GM12878 (cell line): ENCODE data around the gene TFAM. TPM values are rescaled to one million over a fixed set of nuclear protein-coding genes. Genes with fewer than 3 reads are reported as not detected.

Source experiments
- CEBPB ChIP-seq, 2 experiments: fragments of 150-350 bp in 1 of 2; IDR thresholded peaks; 2 replicates each; pipeline ENCODE4 v1.6.1; 2012 to 2014; ENCODE audit warnings: low read depth in 2 of 2, low read length in 2 of 2, borderline replicate concordance in 1 of 2, inconsistent platforms in 1 of 2
- CREM ChIP-seq: IDR thresholded peaks from 2 replicates; pipeline ENCODE4 v1.6.1; 2014; ENCODE audit warnings: antibody characterized with exemption, low read depth
- EP300 ChIP-seq, 2 experiments: fragments of 150-350 bp in 1 of 2; IDR thresholded peaks; 2 replicates each; pipeline ENCODE4 v1.6.1; 2011 to 2012; ENCODE audit warnings: low read depth in 2 of 2, low read length in 2 of 2, borderline replicate concordance in 1 of 2, improper control_type of control experiment in 1 of 2, inconsistent platforms in 1 of 2; ENCODE audit not compliant: control insufficient read depth in 1 of 2
- GABPA ChIP-seq: IDR thresholded peaks from 2 replicates; pipeline ENCODE4 v1.6.1; 2014; ENCODE audit warnings: antibody characterized with exemption, low read depth, mild to moderate bottlenecking, inconsistent platforms
- HCFC1 ChIP-seq: fragments of 150-350 bp; IDR thresholded peaks from 2 replicates; pipeline ENCODE4 v1.6.1; 2014; ENCODE audit warnings: low read length
- MYB ChIP-seq: fragments of 150-350 bp; IDR thresholded peaks from 2 replicates; pipeline ENCODE4 v1.6.1; 2014; ENCODE audit warnings: mild to moderate bottlenecking, low read depth, low read length, borderline replicate concordance
- NFYB ChIP-seq: IDR thresholded peaks from 2 replicates; pipeline ENCODE4 v1.6.1; 2011; ENCODE audit warnings: low read depth, mild to moderate bottlenecking, low read length, improper control_type of control experiment, moderate library complexity; ENCODE audit not compliant: insufficient read depth
- POLR2AphosphoS2 ChIP-seq: IDR thresholded peaks from 2 replicates; pipeline ENCODE4 v1.6.1; 2011; ENCODE audit warnings: low read depth, mild to moderate bottlenecking, low read length, improper control_type of control experiment, moderate library complexity
- SUZ12 ChIP-seq: fragments of 200-600 bp; sonication (generic); IDR thresholded peaks from one replicate; pipeline ENCODE4 v1.6.1; 2018; ENCODE audit warnings: antibody characterized with exemption, mild to moderate bottlenecking; ENCODE audit not compliant: unreplicated experiment
- ZNF207 ChIP-seq: fragments of 450-650 bp; IDR thresholded peaks from 2 replicates; pipeline ENCODE4 v1.6.1; 2014; ENCODE audit warnings: antibody characterized with exemption, mild to moderate bottlenecking, borderline replicate concordance
- polyA plus RNA-seq, 11 experiments: library from polyadenylated mRNA; depleted of rRNA in 4 of 11; unstranded in 6 of 11; stranded (reverse) in 5 of 11; fragments of >200 nt; fragmentation: Nextera tagmentation in 4 of 11; fragmentation: Illumina TruSeq in 1 of 11; extraction: Ambion mirVana in 4 of 11; extraction: Trizol in 1 of 11; gene quantifications; 1 replicate in 1 of 11; 2 replicates in 10 of 11; pipeline versions ENCODE4 v1.2.1 to v1.2.3, GENCODE V29; 2011 to 2016; ENCODE audit warnings: inconsistent platforms in 2 of 11, missing spikeins in 2 of 11, low read depth in 1 of 11
- total RNA-seq, 4 experiments: library from RNA; depleted of rRNA in 3 of 4; stranded (reverse); fragments of >200 nt in 3 of 4; fragmentation: Illumina TruSeq in 1 of 4; extraction: Trizol in 1 of 4; gene quantifications; 2 replicates each; pipeline versions ENCODE4 v1.2.1 to v1.2.3, GENCODE V29; 2013 to 2021
- TF ChIP-seq, protein P1 (sequence below): fragments of 450-650 bp; IDR thresholded peaks from 2 replicates; pipeline ENCODE4 v1.6.1; 2018; ENCODE audit warnings: mild to moderate bottlenecking, low read depth, moderate library complexity; ENCODE audit not compliant: partially characterized antibody
- TF ChIP-seq, protein P2 (sequence below): fragments of 450-650 bp; IDR thresholded peaks from 2 replicates; pipeline ENCODE4 v1.6.1; 2017; ENCODE audit warnings: mild to moderate bottlenecking, low read depth, inconsistent platforms; ENCODE audit not compliant: poor library complexity, severe bottlenecking
- TF ChIP-seq, protein P3 (sequence below): IDR thresholded peaks from 2 replicates; pipeline ENCODE4 v1.6.1; 2011; ENCODE audit warnings: borderline replicate concordance, low read depth, mild to moderate bottlenecking, moderate library complexity, mixed read lengths, low read length; ENCODE audit not compliant: insufficient read depth; ENCODE audit errors: extremely low read length
- TF ChIP-seq, protein P4 (sequence below): IDR thresholded peaks from 2 replicates; pipeline ENCODE4 v1.6.1; 2012; ENCODE audit warnings: low read depth, low read length, improper control_type of control experiment
- TF ChIP-seq, protein P5 (sequence below): fragments of 450-650 bp; IDR thresholded peaks from 2 replicates; pipeline ENCODE4 v1.6.1; 2017; ENCODE audit warnings: mild to moderate bottlenecking, moderate library complexity

TFAM gene
- total and polyA plus RNA-seq, 10 of the 15 experiments (the other 5 are each of a cell fraction or from before 2014, with no cell fraction given) = 44.9 to 135 (median 93.3) TPM

DNA sequence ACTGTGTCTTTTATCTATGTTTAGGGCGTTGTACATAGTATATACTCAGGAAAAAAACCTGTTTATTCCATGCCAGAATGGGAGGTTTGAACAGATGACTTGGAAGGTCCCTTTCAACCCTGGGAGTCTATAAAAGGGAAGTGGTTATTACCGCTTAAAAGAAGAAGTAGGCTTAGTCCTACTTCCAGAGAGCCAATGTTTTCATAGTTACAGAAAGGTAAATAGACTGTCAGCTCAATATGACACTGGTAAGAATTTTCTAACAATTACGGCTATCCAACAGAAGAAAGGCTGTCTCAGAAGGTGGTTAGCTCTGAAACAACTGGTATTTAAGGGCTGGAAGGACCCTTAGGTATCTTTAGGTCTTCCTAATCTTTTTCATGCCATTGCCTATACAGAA lies 1.1 kb upstream of the TFAM start (continued):
- TF ChIP-seq, protein P1, sequence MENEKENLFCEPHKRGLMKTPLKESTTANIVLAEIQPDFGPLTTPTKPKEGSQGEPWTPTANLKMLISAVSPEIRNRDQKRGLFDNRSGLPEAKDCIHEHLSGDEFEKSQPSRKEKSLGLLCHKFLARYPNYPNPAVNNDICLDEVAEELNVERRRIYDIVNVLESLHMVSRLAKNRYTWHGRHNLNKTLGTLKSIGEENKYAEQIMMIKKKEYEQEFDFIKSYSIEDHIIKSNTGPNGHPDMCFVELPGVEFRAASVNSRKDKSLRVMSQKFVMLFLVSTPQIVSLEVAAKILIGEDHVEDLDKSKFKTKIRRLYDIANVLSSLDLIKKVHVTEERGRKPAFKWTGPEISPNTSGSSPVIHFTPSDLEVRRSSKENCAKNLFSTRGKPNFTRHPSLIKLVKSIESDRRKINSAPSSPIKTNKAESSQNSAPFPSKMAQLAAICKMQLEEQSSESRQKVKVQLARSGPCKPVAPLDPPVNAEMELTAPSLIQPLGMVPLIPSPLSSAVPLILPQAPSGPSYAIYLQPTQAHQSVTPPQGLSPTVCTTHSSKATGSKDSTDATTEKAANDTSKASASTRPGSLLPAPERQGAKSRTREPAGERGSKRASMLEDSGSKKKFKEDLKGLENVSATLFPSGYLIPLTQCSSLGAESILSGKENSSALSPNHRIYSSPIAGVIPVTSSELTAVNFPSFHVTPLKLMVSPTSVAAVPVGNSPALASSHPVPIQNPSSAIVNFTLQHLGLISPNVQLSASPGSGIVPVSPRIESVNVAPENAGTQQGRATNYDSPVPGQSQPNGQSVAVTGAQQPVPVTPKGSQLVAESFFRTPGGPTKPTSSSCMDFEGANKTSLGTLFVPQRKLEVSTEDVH = no peak
- no peak for TF ChIP-seq CREM
- TF ChIP-seq HCFC1 = no peak
- TF ChIP-seq, protein P2, sequence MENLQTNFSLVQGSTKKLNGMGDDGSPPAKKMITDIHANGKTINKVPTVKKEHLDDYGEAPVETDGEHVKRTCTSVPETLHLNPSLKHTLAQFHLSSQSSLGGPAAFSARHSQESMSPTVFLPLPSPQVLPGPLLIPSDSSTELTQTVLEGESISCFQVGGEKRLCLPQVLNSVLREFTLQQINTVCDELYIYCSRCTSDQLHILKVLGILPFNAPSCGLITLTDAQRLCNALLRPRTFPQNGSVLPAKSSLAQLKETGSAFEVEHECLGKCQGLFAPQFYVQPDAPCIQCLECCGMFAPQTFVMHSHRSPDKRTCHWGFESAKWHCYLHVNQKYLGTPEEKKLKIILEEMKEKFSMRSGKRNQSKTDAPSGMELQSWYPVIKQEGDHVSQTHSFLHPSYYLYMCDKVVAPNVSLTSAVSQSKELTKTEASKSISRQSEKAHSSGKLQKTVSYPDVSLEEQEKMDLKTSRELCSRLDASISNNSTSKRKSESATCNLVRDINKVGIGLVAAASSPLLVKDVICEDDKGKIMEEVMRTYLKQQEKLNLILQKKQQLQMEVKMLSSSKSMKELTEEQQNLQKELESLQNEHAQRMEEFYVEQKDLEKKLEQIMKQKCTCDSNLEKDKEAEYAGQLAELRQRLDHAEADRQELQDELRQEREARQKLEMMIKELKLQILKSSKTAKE = peak; percentile 37
- no peak for TF ChIP-seq CEBPB (IDR thresholded peaks at IDR 0.05; ENCODE audit: borderline replicate concordance in 1 of 2, low read depth in 2 of 2, low read length in 2 of 2)
- no peak for TF ChIP-seq SUZ12
- TF ChIP-seq, protein P3, sequence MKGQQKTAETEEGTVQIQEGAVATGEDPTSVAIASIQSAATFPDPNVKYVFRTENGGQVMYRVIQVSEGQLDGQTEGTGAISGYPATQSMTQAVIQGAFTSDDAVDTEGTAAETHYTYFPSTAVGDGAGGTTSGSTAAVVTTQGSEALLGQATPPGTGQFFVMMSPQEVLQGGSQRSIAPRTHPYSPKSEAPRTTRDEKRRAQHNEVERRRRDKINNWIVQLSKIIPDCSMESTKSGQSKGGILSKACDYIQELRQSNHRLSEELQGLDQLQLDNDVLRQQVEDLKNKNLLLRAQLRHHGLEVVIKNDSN = no peak
- TF ChIP-seq, protein P4, sequence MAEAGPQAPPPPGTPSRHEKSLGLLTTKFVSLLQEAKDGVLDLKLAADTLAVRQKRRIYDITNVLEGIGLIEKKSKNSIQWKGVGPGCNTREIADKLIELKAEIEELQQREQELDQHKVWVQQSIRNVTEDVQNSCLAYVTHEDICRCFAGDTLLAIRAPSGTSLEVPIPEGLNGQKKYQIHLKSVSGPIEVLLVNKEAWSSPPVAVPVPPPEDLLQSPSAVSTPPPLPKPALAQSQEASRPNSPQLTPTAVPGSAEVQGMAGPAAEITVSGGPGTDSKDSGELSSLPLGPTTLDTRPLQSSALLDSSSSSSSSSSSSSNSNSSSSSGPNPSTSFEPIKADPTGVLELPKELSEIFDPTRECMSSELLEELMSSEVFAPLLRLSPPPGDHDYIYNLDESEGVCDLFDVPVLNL = no peak
- no peak for TF ChIP-seq POLR2AphosphoS2
- TF ChIP-seq ZNF207 = no peak
- TF ChIP-seq, protein P5, sequence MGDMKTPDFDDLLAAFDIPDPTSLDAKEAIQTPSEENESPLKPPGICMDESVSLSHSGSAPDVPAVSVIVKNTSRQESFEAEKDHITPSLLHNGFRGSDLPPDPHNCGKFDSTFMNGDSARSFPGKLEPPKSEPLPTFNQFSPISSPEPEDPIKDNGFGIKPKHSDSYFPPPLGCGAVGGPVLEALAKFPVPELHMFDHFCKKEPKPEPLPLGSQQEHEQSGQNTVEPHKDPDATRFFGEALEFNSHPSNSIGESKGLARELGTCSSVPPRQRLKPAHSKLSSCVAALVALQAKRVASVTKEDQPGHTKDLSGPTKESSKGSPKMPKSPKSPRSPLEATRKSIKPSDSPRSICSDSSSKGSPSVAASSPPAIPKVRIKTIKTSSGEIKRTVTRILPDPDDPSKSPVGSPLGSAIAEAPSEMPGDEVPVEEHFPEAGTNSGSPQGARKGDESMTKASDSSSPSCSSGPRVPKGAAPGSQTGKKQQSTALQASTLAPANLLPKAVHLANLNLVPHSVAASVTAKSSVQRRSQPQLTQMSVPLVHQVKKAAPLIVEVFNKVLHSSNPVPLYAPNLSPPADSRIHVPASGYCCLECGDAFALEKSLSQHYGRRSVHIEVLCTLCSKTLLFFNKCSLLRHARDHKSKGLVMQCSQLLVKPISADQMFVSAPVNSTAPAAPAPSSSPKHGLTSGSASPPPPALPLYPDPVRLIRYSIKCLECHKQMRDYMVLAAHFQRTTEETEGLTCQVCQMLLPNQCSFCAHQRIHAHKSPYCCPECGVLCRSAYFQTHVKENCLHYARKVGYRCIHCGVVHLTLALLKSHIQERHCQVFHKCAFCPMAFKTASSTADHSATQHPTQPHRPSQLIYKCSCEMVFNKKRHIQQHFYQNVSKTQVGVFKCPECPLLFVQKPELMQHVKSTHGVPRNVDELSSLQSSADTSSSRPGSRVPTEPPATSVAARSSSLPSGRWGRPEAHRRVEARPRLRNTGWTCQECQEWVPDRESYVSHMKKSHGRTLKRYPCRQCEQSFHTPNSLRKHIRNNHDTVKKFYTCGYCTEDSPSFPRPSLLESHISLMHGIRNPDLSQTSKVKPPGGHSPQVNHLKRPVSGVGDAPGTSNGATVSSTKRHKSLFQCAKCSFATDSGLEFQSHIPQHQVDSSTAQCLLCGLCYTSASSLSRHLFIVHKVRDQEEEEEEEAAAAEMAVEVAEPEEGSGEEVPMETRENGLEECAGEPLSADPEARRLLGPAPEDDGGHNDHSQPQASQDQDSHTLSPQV = no peak
- no peak for TF ChIP-seq NFYB
- TF ChIP-seq MYB = no peak
- TF ChIP-seq EP300 (IDR thresholded peaks at IDR 0.05; ENCODE audit: borderline replicate concordance in 1 of 2, control insufficient read depth in 1 of 2, low read depth in 2 of 2, low read length in 2 of 2) = peak; percentile 81 to 92
- TF ChIP-seq GABPA = 0 out of 2 replicates have a peak, but pooled peaks have one; percentile 17
